LoVo (cell line): ENCODE data around the gene LHFPL5.
A peak's percentile ranks its signal among the peaks of the same experiment; 100 is the strongest.

Experiments
- DNase-seq: peaks from one replicate; pipeline ENCODE4 v3.0.0-alpha.2; 2016; ENCODE audit warnings: low spot score

Gene LHFPL5

DNA sequence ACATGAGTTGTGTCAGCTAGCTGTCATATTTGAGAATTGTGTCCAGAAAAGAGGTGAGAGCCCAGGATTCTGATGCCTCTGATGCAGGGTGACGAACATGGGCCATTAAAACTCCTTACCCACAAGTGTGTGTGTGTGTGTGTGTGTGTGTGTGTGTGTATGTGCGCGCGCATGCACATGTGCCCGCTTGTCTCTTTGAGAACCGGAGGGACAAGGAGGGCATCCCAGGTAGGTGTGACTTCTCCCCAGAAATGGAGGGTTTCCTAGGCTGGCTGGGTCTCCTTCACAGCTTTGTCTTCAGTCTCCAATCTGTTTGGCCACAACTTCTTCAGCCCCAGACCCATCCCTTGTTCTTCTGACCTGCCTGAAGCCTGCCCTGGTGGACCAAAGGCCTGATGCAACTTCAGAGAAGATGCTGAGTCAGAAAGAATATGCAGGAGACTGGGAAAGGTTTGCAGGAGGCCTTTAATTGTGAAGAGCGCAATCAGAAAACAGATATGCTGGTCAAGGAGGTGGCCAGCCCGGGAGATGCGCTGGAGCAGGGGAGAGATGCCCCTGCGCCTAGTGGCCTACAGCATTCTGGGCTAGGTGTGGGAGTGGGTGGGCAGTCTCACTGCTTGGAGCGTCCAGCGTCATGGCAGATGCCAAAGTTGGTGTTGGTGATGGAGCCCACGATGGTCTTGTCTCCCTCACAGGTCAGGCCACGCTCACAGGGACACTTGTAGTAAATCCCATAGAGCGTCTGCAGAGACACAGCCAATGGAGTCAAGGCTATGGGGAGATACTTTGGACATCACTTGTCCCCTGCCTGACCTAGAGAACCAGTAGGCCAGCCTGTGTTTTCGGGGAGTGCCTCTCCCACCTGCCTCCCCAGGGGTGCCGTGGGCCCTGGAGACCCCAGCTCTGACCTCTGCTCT, 10.4 kb upstream of the LHFPL5 start:
- no peak for DNase-seq

DNA sequence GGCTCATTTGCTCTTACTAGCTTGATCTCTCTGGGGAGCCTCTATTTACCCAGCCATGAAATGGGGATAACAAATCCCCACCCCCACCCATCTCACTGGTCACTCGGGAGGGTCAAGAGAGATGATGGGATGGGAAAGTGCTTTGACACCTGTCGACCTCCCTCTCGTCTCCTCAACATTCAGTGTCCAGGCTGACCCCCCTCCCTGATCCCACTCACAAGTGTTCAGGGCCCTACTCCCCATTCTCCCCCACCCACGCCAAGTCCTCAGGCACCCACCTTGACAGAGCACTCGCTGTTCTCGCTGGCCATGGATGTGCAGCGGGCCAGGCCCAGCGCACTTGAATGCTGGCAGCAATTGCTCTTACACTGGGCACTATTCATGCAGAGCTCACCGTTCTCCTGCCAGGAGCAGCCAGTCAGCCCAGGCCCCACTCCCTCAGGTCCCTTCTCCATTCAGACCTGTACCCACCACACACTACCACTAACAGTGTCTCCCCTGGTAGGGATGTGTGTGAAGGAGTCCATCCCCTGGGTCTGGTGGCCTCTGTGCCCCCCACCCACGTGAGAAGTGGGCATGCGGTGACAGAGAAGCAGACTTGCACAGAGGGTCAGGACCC, 9.6 kb upstream of the LHFPL5 start:
- DNase-seq = no peak

DNA sequence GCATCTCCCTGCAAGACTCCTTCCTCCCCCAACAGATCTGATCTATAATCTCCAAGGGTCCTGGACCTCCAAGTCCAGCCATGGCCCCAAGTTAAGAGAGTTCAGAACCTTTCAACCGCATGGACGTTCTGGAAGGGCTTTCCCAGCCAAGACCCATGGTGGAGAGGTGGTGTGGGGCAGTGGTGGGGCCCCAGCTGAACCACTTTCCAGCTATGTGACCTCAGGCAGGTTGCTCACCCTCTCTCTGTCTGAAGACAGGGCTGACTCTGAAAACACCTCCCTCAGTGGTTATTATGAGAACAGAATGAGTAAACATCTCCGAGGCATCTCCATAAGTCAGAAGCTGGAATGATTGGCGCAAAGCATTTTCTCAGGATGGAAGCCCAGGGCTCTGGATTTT, 8.9 kb upstream of the LHFPL5 start:
- DNase-seq = no peak

DNA sequence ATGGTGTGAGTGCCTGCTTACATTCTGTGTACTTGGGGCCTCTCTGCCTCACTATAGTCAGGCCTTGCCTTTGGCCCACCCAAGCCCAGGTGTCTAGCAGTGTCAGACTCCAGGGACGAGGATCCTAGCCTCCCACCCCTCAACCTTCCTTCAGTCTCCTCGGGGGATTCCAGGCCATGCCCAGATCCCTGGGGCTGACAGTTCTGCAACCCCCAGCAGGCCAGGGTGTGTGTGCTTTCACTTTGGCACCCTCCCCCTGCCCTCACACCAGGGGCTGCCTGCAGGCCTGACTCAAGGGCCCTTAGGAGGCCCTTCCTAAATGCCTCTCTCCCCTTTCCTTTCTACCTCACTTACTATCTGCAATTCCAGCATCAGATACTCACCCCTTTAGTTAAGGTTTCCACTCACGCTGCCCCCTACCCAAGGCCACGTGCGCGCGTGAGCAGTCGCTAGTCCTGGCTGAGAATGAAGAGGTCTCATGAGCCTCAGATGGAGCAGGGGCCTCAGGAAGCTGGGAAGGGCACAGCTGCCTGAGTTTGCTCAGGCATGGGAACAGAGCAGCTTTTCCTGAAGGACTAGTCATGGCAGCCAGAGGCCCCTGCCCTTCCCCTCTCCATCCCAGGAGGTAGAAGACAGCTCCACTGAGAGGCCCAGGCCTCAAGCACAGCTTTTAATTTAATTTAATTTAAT, 7.2 kb upstream of the LHFPL5 start:
- DNase-seq = no peak

DNA sequence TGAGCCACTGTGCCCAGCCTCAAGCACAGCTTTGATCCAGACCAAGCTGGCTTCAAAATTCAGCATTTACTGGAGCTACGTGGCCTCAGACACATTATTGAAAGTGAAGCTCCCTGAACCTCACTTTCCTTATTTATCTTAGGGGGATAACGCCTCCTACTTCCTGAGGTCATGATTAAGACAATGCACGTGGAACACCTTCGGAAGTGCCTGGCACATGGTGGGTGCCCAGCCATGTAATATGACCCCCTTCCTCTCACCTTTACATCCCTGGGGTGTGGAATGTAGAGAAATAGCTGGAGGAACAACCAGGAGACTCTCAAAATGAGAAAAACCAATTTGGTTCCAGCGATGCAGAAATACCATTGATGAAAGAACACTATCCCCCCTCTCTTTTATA, 6.4 kb upstream of the LHFPL5 start:
- no peak for DNase-seq

DNA sequence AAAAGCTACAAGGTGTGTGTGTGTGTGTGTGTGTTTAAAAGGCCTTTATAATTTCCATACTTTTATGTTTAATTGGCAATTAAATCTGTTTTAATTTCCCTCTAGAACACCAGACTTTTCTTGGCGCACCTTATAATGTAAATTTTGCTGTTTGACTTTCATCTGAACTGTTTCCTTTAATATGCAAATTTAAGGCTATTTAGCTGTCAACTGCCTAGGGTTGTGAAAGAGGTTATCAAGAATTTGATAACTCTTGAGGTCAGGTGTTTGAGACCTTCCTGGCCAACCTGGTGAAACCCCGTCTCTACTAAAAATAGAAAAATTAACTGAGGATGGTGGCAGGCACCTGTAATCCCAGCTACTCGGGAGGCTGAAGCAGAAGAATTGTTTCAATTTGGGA, 4.0 kb upstream of the LHFPL5 start:
- DNase-seq = no peak

DNA sequence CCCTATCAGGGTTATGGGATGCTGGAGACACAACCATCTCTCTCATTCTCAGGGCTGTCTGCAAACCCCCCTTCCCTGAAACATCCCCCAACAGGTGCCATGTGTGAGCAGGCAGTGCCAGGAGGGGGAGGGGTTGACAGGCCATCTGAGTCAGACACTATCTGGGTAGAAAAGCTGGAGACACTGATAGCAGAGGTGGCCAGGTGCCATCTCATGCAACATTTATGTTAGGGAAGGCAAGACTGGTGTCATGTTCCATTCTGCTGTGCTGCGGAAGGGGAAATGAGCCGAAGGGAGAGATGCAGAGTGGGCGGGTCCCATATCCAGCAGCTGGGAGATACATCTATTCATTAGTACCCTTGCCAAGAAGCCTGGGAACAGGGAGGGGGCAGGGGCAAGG, 3.5 kb downstream of the LHFPL5 start:
- DNase-seq = no peak

DNA sequence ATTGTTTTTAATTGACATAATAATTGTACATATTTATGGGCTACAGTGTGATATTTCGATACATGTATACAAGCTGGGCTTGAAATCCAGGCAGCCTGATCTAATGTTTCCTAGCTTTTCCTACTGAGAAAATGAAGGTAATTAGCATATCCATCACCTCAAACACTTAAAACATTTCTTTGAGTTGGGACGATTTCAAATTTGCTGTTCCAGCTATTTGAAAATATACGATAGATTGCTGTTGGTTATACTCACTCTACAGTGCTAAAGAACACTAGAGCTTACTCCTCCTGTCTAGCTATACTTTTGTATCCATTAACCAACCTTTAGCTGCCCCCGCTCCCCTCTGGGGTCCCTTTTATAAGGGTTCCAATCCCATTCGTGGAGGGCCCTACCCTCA, 4.7 kb downstream of the LHFPL5 start:
- DNase-seq = no peak

DNA sequence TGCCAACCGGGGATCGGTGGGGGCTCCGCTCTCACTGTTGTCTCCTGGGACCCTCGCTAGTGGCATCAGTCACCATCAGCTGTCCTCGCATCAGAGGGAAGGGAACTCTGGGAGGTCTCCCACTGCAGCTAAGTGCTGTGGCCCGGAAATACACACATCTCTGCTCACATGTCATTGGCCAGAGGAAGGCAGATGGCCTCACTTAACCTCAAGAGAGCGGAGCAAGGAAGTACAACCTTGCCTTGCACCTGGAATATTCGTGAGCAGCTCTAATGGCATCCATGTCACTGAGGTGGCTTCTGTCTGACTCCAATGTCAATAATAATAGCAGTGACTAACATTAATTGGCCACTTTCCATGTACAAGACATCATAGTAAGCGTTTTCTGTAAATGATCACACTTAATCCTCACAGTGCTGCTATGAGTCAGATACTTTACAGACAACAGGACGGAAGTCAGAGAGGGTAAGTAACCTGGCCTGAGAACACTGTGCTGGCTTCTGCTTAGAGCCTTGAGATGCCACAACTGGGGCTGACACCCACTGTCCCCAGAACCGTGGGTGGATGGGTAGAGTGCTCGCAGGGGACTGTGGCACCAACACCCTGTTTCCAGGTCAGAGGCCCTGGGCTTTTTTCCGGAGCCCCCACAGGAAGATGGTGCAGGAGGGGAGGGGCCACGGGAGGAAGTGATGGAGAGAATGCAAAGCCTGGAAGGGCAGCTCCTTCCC, 6.0 kb downstream of the LHFPL5 start:
- DNase-seq = peak; percentile 86

DNA sequence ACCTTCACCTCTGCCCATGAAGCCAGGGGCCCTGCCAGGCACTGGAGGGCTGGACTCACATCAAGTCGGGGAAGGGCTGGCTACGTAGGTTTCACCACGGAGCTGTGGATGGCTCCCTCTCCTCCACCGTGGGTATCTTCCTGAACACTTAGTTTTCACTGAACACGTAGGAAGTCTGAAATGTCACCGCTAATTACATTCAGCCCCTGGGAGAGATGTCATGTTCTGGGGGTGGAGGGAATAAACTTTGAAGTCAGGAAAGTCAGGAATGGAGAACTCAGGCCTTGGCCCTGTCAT, 6.5 kb downstream of the LHFPL5 start:
- no peak for DNase-seq

DNA sequence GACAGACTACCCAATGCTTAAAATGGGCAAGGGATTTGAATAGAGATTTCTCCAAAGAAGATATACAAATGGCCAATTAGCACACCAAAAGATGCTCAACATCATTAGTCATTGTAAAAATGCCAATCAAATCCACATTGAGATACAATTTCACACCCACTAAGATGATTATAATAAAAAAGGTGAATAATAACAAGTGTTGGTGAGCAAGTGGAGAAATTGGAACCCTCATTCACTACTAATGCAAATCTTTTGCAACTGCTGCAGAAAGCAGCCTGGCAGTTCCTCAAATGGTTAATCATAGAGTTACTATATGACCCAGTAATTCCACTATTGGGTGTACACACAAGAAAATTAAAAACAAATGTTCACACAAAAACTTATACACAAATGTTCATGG, 12.4 kb downstream of the LHFPL5 start:
- DNase-seq = no peak

DNA sequence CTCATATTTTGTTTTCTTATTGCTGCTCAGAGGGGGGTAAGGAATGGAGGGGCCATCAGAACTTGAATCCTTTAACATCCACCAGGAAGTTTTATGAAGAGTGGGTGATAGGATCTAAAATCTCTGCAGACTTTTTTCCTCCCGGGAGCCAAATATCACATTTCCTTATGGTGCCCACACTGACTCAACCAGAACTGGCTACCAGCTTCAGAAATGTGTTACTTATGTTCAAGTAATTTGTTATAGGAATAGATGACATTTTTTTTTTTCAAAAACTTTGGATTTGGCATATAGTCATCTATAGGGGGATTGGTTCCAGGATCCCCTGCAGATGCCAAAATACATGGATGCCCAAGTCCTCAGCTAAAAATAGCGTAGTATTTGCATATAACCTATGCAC, 18.4 kb downstream of the LHFPL5 start:
- no peak for DNase-seq

DNA sequence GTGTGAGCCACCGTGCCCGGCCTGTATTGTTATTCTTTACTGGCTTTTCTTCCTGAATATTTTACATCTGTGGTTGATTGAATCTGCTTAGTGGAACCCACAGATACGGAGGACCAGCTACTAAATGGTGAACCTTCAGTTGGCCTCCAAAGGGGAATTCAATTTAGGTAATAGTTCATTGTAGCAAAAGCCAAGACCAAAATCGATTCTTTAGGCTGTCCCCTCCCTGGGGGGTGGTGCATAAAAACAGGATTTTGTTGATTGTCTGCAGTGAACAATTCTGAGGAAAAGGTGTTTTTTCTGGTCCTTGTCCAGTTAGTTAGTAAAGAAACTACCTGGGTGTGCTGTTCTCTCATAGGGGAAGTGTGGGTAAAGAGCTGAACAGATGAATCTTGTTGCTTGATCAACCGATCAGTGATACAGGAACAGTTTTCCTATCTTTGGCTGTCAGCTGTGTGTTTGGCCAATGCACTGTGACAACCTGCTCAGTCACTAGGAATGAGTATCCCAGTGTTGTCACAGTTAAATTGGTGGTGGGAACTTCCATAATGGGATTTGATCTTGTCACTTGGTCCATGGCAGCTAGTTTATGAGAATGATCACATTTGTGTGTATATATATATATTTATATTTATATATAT, 19.5 kb downstream of the LHFPL5 start:
- DNase-seq = no peak

DNA sequence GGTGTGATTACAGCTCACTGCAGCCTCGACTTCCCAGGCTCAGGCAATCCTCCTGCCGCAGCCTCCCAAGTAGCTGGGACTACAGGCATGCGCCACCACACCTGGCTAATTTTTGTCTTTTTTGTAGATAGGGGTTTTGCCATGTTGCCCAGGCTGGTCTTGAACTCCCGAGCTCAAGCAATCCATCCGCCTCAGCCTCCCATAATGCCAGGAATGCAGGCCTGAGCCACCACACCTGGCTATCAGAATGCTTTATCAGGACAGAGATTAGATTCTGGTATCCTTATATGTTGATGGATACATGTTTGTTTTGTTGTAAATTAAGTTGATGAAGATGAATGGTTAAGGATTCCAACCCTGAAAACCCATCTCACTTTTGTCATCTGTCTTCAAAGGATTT, 24.2 kb downstream of the LHFPL5 start:
- DNase-seq = no peak

DNA sequence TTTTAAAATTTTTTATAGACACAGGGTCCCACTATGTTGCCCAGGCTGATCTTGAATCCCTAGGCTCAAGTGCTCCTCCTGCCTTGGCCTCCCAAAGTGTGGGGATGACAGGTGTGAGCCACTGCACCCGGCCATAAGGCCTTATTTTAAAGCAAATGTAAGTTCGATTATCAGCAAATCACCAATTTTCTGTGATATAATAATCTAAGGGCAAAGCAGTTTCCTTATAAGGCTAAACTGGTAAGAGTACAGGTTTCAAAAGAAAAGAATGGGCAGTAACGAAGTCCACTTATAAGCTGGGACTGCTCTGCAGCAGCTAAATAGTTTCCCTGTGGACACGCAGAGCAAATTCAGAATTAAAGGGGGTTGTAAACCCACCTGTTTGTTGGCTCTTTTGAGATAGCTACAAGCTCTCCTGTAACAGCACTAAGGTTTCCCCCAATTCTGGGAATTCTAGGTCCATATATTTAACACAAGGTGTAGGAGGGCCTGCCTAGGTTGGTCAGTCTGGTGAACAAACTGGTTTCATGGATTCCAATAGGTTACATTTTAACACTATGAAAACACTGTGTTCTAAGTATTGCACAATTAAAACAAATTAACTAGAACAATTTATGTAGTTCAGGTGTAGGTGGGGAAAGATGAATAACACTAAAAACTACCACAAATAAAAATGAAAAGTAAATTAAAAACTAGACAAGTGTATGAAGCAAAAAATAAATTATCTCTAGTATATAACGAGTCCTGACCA, 26.3 kb downstream of the LHFPL5 start:
- no peak for DNase-seq

DNA sequence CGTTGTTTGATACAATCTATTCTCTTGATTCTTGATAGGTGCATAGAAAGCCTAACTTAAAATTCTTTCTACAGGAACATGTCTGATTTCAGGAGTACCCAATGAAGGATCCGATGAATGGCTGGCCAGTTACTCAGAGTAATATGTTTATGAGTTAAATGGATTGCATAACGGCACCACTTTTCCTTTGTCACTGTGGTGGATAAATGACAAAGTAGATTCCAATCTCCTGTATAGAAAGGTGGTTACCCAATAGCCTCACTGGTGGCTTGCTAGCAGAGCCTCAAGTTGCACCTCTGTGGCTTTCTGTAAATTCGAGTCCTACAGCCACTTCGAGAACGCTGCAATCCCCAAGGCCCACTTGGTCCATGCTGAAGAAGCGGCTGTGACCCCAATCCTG, 28.4 kb downstream of the LHFPL5 start:
- DNase-seq = no peak

DNA sequence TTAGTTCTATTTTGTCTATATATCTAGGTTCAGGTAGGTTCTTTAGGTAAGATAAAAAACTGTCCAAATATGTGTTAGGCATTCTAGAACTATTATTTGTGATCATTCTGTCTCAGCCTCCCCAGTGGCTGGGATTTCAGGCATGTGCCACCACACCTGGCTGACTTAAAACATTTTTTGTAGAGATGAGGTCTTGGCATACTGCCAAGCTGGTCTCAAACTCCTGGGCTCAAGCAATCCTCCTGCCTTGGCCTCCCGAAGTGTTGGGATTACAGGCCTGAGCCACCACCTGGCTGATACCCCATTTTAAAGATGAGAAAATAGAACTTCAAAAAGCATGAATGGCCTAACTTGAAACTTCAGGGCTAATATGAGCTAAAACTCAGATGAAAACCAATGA, 33.9 kb downstream of the LHFPL5 start:
- no peak for DNase-seq

DNA sequence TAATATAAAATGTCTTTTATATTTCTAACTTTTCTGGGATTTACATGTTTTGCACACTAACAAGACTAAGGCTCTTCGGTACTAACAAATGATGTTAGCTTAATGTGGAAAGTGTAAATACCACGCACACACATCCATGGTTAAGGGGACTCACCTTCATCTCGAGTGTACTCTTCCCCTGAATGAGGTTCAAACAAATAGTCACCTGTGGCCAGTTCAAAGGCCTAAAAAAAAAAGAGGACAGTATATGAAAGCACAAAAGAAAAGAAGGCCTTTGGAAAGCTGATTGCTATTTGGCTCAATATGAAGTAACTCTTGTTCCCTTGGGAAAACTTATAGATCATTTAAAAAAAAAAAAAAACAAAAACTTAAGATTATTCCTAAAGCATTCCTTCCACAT, 37.2 kb downstream of the LHFPL5 start:
- no peak for DNase-seq

DNA sequence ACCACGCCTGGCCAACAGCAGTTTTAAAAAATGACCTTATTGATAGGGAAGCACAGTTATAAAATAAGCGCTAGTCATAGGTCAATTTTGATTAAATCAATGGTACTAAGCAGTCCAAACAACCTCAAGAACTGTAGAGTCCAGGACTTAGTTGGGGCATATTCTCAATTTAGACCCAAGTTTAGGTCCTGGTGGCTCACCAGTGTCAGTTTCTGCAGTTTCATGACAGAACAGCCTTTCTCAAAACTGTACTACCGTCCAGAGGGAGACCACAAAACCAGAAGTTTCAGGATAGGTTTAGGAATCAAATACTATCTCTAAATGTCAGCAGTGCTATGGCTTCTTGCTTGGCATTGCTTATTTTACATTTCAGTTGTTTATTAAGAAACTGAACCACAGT, 39.1 kb downstream of the LHFPL5 start:
- DNase-seq = no peak

DNA sequence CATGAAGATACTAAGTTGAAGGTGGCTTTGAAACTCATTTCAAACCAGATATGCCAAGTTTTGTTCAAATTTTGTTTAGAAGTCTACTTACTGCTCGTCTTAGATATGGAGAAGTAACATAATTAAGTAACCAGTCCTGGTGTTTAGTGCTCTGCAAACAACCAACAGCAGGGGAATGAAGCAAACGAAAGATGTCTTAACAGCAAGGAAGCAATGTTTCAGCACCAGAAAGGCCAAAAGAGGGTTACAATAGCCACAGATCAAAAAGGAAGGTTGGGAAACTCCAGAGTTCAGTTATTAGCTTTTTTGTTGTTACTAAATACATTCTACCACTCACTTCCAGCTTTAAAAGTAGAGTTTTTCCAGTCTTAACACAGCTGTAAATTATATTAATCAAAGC, 45.1 kb downstream of the LHFPL5 start:
- DNase-seq = no peak

DNA sequence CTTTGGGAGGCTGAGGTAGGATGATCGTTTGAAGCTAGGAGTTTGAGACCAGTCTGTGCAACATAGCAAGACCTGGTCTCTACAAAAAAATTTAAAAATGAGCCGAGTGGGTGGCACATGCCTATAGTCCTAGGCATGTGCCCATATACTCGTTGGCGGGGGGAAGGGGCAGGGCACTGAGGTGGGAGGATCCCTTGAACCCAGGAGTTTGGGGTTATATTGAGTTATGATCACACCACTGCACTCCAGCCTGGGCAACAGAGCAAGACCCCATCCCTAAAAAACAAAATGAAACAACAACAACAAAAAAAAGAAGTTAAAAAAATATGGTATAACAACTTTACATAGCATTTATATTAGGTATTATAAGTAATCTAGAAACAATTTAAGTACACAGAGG, 47.8 kb downstream of the LHFPL5 start:
- no peak for DNase-seq

DNA sequence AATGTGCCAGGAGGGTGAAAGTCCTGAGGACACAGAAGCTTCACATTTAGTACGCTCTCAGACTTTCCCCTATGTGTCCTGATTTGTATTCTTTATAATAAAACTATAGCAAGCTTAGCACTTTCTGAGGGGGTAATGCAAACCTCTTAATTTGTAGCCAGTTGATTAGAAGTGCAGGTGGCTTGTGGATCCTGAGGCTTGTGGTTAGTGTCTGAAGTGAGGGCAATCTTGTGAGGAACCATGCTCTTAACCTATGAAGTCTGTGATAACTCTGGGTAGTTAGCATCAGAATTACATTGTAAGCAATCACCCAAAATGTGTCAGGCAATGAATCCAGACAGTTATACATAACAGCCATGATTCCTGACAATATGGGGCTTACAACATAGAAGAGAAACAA, 51.1 kb downstream of the LHFPL5 start:
- DNase-seq = no peak
